A549 treated with DMSO at 1 μM for 4 hours (cell line): ENCODE measurements around the gene PKDREJ. TPM values are rescaled to one million over a fixed set of nuclear protein-coding genes. Genes with fewer than 3 reads are reported as not detected.

Experiments
- total RNA-seq: library from RNA; stranded (reverse); fragments of 200-300 nt; extraction: Qiagen RNA extraction; gene quantifications from 5 replicates; pipeline ENCODE4 v1.2.3, GENCODE V29; 2022; ENCODE audit warnings: low read depth

The PKDREJ gene
- not detected in 5 replicates for total RNA-seq

GRCh38 chr22:46263216-46263590 lies at the start of gene PKDREJ:
Gene PKDREJ (minus strand): TSS chr22:46263343. CDS start chr22:46263322, 21 bp downstream.

GRCh38 chr22:46296257-46297150 lies 33.4 kb upstream of the PKDREJ start, which contains the start of gene GTSE1:
Gene GTSE1 (plus strand): TSS chr22:46296870. CDS start chr22:46297401, 531 bp downstream.

GRCh38 chr22:46267431-46268279 lies 4.5 kb upstream of the PKDREJ start, which contains the start of gene TTC38:
Gene TTC38 (plus strand): TSS chr22:46268008. CDS start chr22:46268040, 32 bp downstream.

GRCh38 chr22:46250035-46250782 lies 12.9 kb downstream of the PKDREJ start, which contains the start of gene CDPF1:
Gene CDPF1 (minus strand): TSS chr22:46250293. CDS start chr22:46248284, 2,009 bp downstream.

Other genes with a start within 250 kb of the PKDREJ start
- 1.2 to 2.3 TPM (median 1.7 TPM) in 5 replicates for gene PPARA, start 112.8 kb downstream of the PKDREJ start, total RNA-seq
- 8.5 to 11.0 TPM (median 9.6 TPM) in 5 replicates for gene CDPF1, start 13.1 kb downstream of the PKDREJ start, total RNA-seq
- 11.6 to 15.8 TPM (median 14.7 TPM) in 5 replicates for gene TTC38, start 4.7 kb upstream of the PKDREJ start, total RNA-seq
- gene GTSE1, start 33.5 kb upstream of the PKDREJ start, total RNA-seq, result 23.7 to 36.6 TPM (median 35.3 TPM) in 5 replicates
- gene TRMU, start 72.4 kb upstream of the PKDREJ start, total RNA-seq, result 33.5 to 45.0 TPM (median 42.0 TPM) in 5 replicates